Fibroblast of lung (primary cell): Measurements from ENCODE around the gene NTSR1.

ENCODE experiments used
- CTCF ChIP-seq, 2 donors: IDR thresholded peaks in 1 of 2; conservative IDR thresholded peaks in 1 of 2; 1 replicate in 1 of 2; 2 replicates in 1 of 2; pipeline ENCODE4 v1.5.1; 2011 to 2012; ENCODE audit warnings: low read length in 2 of 2, control low read depth in 1 of 2, inconsistent platforms in 1 of 2, low read depth in 1 of 2, mild to moderate bottlenecking in 1 of 2
- EZH2 ChIP-seq: IDR thresholded peaks from 2 replicates; pipeline ENCODE4 v1.5.1; 2012; ENCODE audit warnings: low read length, control low read depth, mild to moderate bottlenecking; ENCODE audit errors: missing control alignments

- TF ChIP-seq CTCF (conservative IDR thresholded peaks at IDR 0.05 in 1 of 2, IDR thresholded peaks at IDR 0.05 in 1 of 2; ENCODE audit: low read depth in 1 of 2, low read length in 2 of 2) (no peak), EZH2 (no peak)
Observed at GRCh38 chr20:62718546-62718945, 9.9 kb downstream of the NTSR1 start.
